Upper lobe of left lung (tissue), 4 donors: ENCODE results near the gene FSD1.

Source experiments
- CTCF ChIP-seq, 6 experiments: fragments of 450-650 bp in 4 of 6; fragments of 200-600 bp in 2 of 6; sonication (generic) in 2 of 6; IDR thresholded peaks; one replicate each; pipeline ENCODE4 v1.5.1; 2016 to 2019; ENCODE audit warnings: antibody characterized with exemption in 6 of 6
- EP300 ChIP-seq, 4 donors: sonication (generic); formaldehyde crosslinking; IDR thresholded peaks; one replicate each; pipeline ENCODE4 v1.5.1; 2017; ENCODE audit warnings: antibody characterized with exemption in 4 of 4, control low read depth in 2 of 4
- POLR2A ChIP-seq, 4 donors: fragments of 450-650 bp; IDR thresholded peaks; one replicate each; pipeline ENCODE4 v1.5.1; 2016 to 2017; ENCODE audit warnings: antibody characterized with exemption in 4 of 4, mild to moderate bottlenecking in 2 of 4
- POLR2AphosphoS5 ChIP-seq, 2 donors: sonication (generic); formaldehyde crosslinking; IDR thresholded peaks; one replicate each; pipeline ENCODE4 v1.5.1; 2017; ENCODE audit warnings: antibody characterized with exemption in 2 of 2

- TF ChIP-seq POLR2A (IDR thresholded peaks at IDR 0.05) (no peak), CTCF (IDR thresholded peaks at IDR 0.05) (no peak), POLR2AphosphoS5 (IDR thresholded peaks at IDR 0.05) (no peak), EP300 (IDR thresholded peaks at IDR 0.05) (no peak)
Measured at GRCh38 chr19:4297901-4298809, 6.2 kb upstream of the FSD1 start.
